ENCODE results near the gene STRN3.

DNA sequence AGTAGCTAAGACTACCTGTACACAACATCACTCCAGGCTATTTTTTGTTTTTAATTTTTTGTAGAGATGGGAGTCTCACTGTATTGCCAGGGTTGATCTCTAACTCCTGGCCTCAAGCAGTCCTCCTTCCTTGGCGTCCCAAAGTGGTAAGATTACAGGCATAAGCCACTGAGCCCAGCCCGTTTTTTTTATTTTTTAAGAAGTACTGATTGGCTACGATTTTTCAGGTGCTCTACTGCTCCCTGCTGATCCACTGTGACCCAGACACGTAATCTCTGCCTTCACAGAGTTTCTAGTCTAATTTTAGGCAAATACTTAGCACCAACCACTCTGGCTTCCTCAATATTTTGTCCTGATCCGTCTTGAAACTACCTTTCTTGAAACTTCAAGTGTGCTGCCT is 4.3 kb upstream of the STRN3 start:
- TF ChIP-seq, protein P1, sequence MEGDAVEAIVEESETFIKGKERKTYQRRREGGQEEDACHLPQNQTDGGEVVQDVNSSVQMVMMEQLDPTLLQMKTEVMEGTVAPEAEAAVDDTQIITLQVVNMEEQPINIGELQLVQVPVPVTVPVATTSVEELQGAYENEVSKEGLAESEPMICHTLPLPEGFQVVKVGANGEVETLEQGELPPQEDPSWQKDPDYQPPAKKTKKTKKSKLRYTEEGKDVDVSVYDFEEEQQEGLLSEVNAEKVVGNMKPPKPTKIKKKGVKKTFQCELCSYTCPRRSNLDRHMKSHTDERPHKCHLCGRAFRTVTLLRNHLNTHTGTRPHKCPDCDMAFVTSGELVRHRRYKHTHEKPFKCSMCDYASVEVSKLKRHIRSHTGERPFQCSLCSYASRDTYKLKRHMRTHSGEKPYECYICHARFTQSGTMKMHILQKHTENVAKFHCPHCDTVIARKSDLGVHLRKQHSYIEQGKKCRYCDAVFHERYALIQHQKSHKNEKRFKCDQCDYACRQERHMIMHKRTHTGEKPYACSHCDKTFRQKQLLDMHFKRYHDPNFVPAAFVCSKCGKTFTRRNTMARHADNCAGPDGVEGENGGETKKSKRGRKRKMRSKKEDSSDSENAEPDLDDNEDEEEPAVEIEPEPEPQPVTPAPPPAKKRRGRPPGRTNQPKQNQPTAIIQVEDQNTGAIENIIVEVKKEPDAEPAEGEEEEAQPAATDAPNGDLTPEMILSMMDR (IDR thresholded peaks at IDR 0.05) = no peak
- TF ChIP-seq POLR2A (IDR thresholded peaks at IDR 0.05) (no peak), POLR2AphosphoS5 (IDR thresholded peaks at IDR 0.05) (no peak), EP300 (IDR thresholded peaks at IDR 0.05) (no peak)

Measured in sigmoid colon (tissue), 4 donors.